HepG2 (cell line): ENCODE results near the gene FCER1G. TPM values are rescaled to one million over a fixed set of nuclear protein-coding genes. Genes with fewer than 3 reads are reported as not detected.

Experiments
- AHR ChIP-seq: IDR thresholded peaks from 2 replicates; pipeline ENCODE4 v1.6.1; 2018; ENCODE audit warnings: missing genetic modification reagents, missing compliant biosample characterization
- HDAC2 ChIP-seq: sonication (generic); formaldehyde crosslinking; IDR thresholded peaks from 2 replicates; pipeline ENCODE4 v1.4.0; 2020; ENCODE audit warnings: missing genetic modification reagents
- NFE2L1 ChIP-seq: sonication (generic); formaldehyde crosslinking; IDR thresholded peaks from 2 replicates; pipeline ENCODE4 v1.4.0; 2020; ENCODE audit warnings: missing genetic modification reagents, mild to moderate bottlenecking, borderline replicate concordance
- TBP ChIP-seq: sonication (generic); formaldehyde crosslinking; IDR thresholded peaks from 2 replicates; pipeline ENCODE4 v1.5.0; 2020; ENCODE audit warnings: missing genetic modification reagents
- TOPORS ChIP-seq: sonication (generic); formaldehyde crosslinking; IDR thresholded peaks from 2 replicates; pipeline ENCODE4 v1.8.0; 2023; ENCODE audit warnings: mild to moderate bottlenecking, missing genetic modification reagents
- U2AF2 ChIP-seq: fragments of 200-400 bp; formaldehyde crosslinking; IDR thresholded peaks from 2 replicates; pipeline ENCODE4 v1.6.1; 2017; ENCODE audit warnings: low read depth, mild to moderate bottlenecking, low read length
- ZEB1 ChIP-seq: IDR thresholded peaks from 2 replicates; pipeline ENCODE4 v1.6.1; 2012; ENCODE audit warnings: mild to moderate bottlenecking, low read depth, inconsistent platforms; ENCODE audit not compliant: insufficient replicate concordance
- ZNF264 ChIP-seq: sonication (generic); formaldehyde crosslinking; IDR thresholded peaks from 2 replicates; pipeline ENCODE4 v1.4.0; 2020; ENCODE audit warnings: missing genetic modification reagents
- ZNF547 ChIP-seq: sonication (generic); formaldehyde crosslinking; IDR thresholded peaks from 2 replicates; pipeline ENCODE4 v1.5.1; 2020; ENCODE audit warnings: mild to moderate bottlenecking, missing genetic modification reagents
- ZNF615 ChIP-seq: sonication (generic); formaldehyde crosslinking; IDR thresholded peaks from 2 replicates; pipeline ENCODE4 v1.5.0; 2020; ENCODE audit warnings: mild to moderate bottlenecking, missing genetic modification reagents, borderline replicate concordance
- ZSCAN31 ChIP-seq: sonication (generic); formaldehyde crosslinking; IDR thresholded peaks from 2 replicates; pipeline ENCODE4 v1.5.0; 2020; ENCODE audit warnings: low read depth, mild to moderate bottlenecking, missing genetic modification reagents
- polyA plus RNA-seq, 8 experiments: library from polyadenylated mRNA; depleted of rRNA in 3 of 8; stranded (reverse) in 7 of 8; unstranded in 1 of 8; fragments of >200 nt; fragmentation: Illumina TruSeq in 4 of 8; extraction: Trizol in 4 of 8; gene quantifications; 2 replicates each; pipeline versions ENCODE4 v1.2.1 to v1.2.3, GENCODE V29; 2011 to 2016; ENCODE audit warnings: low read depth in 4 of 8, missing spikeins in 1 of 8, mixed read lengths in 1 of 8; ENCODE audit not compliant: insufficient read depth in 1 of 8
- total RNA-seq, 5 experiments: library from RNA; depleted of rRNA; stranded (reverse); fragments of >200 nt; fragmentation: Illumina TruSeq; extraction: Trizol; gene quantifications; 2 replicates each; pipeline ENCODE4 v1.2.3, GENCODE V29; 2016; ENCODE audit warnings: low read depth in 1 of 5
- TF ChIP-seq, protein P1 (sequence below), 2 experiments: sonication (generic) in 1 of 2; formaldehyde crosslinking in 1 of 2; IDR thresholded peaks; 2 replicates each; pipeline versions ENCODE4 v1.6.1 to v1.9.0; 2014 to 2022; ENCODE audit warnings: antibody characterized with exemption in 1 of 2, borderline replicate concordance in 1 of 2, inconsistent platforms in 1 of 2, low read depth in 1 of 2, missing genetic modification reagents in 1 of 2
- TF ChIP-seq, protein P2 (sequence below): sonication (generic); formaldehyde crosslinking; IDR thresholded peaks from 2 replicates; pipeline ENCODE4 v1.4.0; 2020; ENCODE audit warnings: missing genetic modification reagents
- TF ChIP-seq, protein P3 (sequence below): sonication (generic); formaldehyde crosslinking; IDR thresholded peaks from 2 replicates; pipeline ENCODE4 v1.8.1; 2022; ENCODE audit warnings: mild to moderate bottlenecking, missing genetic modification reagents

FCER1G gene
- total and polyA plus RNA-seq, 2 of the 13 experiments (the other 11 are each of a cell fraction or from before 2014, with no cell fraction given), result 1.3 to 6.4 TPM

DNA sequence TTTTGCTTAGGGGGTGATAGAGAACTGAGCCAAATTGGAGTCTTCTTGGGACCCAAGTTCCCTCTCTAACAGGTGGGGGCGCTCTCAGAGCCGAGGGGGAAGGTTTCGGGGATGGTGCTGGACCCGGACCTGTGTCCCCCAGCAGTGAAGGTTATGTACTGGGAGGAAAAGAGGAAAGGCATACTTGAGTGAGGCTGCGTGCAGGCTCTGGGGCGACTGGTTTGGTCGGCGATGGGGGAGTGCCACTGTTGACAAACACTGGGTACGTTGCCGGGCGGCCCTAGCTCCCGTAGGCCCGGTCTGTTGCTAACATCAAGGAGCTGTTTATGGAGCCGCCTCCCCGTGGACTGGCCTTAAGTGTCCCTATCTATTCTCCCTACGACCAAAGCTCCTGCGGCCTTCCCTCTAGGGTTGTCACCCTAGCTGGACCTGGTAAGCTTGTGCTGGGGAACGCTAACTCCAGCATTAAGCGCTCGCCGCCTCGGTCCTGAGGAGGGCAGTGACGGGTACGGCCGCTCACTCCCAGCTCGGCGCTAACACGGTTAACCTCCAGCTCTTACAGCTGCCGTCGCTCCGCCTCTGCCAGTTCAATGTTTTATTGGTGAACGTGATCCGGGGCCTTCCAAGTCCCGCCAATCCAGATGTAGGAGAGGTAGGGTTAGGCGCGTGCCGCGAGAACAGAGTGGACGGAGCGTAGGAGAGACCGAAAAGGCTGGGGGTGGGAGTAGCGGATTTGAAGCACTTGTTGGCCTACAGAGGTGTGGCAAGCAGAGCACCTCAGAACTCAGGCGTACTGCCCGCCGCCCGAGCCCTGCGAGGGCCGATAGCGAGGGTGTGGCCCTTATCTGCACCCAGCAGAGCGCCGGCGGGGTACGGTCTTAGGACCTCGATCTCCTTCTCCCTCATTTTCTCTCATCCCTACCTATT, 49.1 kb upstream of the FCER1G start, which contains the start of gene PPOX (continued):
- TF ChIP-seq, protein P1, sequence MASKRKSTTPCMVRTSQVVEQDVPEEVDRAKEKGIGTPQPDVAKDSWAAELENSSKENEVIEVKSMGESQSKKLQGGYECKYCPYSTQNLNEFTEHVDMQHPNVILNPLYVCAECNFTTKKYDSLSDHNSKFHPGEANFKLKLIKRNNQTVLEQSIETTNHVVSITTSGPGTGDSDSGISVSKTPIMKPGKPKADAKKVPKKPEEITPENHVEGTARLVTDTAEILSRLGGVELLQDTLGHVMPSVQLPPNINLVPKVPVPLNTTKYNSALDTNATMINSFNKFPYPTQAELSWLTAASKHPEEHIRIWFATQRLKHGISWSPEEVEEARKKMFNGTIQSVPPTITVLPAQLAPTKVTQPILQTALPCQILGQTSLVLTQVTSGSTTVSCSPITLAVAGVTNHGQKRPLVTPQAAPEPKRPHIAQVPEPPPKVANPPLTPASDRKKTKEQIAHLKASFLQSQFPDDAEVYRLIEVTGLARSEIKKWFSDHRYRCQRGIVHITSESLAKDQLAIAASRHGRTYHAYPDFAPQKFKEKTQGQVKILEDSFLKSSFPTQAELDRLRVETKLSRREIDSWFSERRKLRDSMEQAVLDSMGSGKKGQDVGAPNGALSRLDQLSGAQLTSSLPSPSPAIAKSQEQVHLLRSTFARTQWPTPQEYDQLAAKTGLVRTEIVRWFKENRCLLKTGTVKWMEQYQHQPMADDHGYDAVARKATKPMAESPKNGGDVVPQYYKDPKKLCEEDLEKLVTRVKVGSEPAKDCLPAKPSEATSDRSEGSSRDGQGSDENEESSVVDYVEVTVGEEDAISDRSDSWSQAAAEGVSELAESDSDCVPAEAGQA (IDR thresholded peaks at IDR 0.05; ENCODE audit: low read depth), result no peak
- TF ChIP-seq, protein P1 (CRISPR knock-in tag; IDR thresholded peaks at IDR 0.05; ENCODE audit: borderline replicate concordance), result no peak
- peak; percentile 86 for TF ChIP-seq ZNF264 (CRISPR knock-in tag)
- TF ChIP-seq ZNF547 (CRISPR knock-in tag), result no peak; the same call in 1 of the 2 replicates
- no peak for TF ChIP-seq TBP
- TF ChIP-seq, protein P2, sequence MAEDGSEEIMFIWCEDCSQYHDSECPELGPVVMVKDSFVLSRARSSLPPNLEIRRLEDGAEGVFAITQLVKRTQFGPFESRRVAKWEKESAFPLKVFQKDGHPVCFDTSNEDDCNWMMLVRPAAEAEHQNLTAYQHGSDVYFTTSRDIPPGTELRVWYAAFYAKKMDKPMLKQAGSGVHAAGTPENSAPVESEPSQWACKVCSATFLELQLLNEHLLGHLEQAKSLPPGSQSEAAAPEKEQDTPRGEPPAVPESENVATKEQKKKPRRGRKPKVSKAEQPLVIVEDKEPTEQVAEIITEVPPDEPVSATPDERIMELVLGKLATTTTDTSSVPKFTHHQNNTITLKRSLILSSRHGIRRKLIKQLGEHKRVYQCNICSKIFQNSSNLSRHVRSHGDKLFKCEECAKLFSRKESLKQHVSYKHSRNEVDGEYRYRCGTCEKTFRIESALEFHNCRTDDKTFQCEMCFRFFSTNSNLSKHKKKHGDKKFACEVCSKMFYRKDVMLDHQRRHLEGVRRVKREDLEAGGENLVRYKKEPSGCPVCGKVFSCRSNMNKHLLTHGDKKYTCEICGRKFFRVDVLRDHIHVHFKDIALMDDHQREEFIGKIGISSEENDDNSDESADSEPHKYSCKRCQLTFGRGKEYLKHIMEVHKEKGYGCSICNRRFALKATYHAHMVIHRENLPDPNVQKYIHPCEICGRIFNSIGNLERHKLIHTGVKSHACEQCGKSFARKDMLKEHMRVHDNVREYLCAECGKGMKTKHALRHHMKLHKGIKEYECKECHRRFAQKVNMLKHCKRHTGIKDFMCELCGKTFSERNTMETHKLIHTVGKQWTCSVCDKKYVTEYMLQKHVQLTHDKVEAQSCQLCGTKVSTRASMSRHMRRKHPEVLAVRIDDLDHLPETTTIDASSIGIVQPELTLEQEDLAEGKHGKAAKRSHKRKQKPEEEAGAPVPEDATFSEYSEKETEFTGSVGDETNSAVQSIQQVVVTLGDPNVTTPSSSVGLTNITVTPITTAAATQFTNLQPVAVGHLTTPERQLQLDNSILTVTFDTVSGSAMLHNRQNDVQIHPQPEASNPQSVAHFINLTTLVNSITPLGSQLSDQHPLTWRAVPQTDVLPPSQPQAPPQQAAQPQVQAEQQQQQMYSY (CRISPR knock-in tag), result no peak
- no peak for TF ChIP-seq NFE2L1 (CRISPR knock-in tag)
- TF ChIP-seq U2AF2, result peak; percentile 44; the same call in 1 of the 2 replicates
- no peak for TF ChIP-seq TOPORS (CRISPR knock-in tag)
- peak; percentile 48; the same call in 1 of the 2 replicates for TF ChIP-seq HDAC2 (CRISPR knock-in tag)
- no peak for TF ChIP-seq ZNF615 (CRISPR knock-in tag)
- TF ChIP-seq ZEB1, result no peak
- TF ChIP-seq, protein P3, sequence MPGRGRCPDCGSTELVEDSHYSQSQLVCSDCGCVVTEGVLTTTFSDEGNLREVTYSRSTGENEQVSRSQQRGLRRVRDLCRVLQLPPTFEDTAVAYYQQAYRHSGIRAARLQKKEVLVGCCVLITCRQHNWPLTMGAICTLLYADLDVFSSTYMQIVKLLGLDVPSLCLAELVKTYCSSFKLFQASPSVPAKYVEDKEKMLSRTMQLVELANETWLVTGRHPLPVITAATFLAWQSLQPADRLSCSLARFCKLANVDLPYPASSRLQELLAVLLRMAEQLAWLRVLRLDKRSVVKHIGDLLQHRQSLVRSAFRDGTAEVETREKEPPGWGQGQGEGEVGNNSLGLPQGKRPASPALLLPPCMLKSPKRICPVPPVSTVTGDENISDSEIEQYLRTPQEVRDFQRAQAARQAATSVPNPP, result no peak
- TF ChIP-seq AHR (CRISPR knock-in tag), result no peak
- peak; percentile 85 for TF ChIP-seq ZSCAN31 (CRISPR knock-in tag)
